HTR-8/SVneo (cell line): ENCODE data around the gene NKD2.
"Not testable (repeated sequence)": the region's sequence is repeated elsewhere in the genome, so short reads cannot be mapped to it uniquely, and the experiment has no call there.

Experiments
- DNase-seq: peaks from one replicate; pipeline ENCODE4 v3.0.0; 2011; ENCODE audit warnings: low spot score, mixed read lengths; ENCODE audit not compliant: insufficient read length
- FAIRE-seq: peaks from 2 replicates; lab custom pipeline; 2011; peaks lifted over from hg19 to GRCh38; lab: Jason Lieb, UNC

Gene NKD2

DNA sequence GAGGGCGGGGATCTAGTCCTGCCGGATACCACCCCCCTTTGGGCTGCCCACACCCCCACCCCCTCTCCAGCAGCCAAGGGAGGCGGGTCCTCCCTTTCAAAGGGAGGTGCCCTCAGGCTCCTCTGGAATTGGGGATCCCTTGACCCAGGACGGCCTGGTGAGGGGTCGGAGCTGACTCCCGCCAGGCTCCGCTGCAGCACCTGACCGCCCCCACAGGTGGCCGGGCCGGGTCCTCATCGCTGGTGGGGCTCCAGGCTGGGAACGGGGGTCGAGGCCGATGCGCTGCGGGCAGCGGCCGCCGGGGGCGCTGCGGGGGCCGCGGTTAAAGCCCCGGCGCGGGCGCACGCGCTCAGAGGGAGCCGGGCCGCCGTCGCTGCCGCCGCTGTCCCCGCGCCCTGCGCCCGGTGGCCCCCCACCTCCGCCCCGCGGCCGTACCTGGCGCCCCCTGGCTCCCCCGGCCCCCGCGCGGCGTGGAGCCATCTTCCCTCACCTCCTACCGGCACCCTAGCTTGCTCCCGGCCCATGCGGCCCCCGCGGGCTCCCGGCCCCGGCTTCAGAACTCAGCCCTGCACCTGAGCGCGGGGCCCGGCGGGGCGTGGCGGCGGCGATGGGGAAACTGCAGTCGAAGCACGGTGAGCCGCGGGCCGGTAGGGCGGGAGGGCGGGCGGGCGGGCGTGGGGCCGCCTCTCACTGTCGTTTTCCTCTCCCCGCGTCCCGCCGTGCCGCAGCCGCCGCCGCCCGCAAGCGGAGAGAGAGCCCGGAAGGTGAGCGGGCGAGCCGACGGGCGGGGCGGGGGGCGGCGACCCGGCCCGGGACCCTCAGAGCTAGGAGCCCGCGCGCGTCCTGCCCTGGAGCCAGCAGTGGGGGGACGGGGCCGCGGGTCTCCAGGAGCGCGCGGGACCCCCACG is at the start of gene NKD2:
NKD2 (plus strand) TSS at position 352 of the 908 bp plus-strand sequence; CDS start at position 608, 256 bp downstream.
- DNase-seq (peak; percentile 83), FAIRE-seq (peak; percentile 4)

DNA sequence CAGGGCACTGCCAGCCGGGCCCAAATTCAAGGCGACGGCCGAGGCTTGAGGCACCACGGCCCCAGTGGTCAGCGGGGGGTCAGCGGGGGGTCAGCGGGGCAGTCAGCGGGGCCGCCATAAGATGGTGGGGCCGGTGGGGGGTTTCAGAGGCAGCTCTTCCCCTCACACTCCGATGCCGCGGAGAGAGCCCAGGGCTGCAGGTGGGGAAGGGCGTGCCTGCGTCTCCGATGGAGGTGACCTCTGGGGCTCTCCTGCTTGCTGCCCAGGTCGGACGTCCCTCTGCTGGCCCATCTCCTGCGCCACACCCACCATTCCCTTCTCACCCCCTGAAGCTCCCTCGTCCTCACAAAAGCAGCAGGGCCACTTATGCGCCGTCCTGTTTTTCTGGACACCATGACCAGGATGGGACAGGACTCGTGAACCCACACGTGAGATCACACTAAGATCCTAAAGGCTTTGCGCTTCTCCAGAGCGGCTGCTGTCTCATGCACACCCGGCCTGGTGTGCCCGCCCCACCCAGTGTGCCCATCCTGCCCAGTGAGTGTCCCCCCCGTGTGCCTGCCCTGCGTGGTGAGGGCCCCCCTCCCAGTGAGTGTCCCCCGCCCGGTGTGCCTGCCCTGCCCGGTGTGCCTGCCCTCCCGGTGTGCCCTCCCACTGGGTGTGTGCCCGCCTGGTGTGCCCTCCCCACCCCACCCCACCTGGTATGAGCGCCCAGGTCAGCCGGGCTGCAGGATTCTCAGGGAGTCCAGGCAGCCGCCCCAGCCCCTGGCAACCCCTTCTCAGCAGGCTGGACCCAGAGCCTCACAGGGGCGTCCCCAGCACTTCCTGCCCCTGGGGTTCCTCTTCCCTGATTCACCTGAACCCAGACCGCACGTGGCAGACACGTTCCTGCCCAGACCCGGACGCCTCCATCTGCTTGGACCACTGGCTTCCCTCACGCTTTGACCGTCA is 48.7 kb upstream of the NKD2 start:
- FAIRE-seq: no peak
- no peak for DNase-seq

DNA sequence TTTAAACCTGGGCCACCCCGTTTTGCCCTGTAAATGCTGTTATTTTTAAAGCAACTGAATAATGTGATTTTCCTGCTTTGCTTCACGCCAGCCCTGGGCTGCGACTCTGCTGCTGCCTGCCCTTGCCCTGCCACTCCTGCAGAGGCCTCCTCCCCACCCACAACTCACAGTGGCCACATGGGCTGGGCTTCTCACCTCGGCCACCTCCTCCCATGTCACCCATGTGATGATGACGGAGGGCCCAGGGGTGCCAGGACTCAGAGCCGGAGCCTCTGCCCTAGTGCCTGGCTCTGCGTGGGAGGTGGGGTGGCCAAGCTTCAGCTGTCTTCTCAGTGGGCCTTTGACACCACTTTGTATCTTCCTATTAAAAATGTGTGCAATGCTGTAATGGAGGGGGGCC is 48.1 kb upstream of the NKD2 start:
- FAIRE-seq: no peak
- DNase-seq: no peak

DNA sequence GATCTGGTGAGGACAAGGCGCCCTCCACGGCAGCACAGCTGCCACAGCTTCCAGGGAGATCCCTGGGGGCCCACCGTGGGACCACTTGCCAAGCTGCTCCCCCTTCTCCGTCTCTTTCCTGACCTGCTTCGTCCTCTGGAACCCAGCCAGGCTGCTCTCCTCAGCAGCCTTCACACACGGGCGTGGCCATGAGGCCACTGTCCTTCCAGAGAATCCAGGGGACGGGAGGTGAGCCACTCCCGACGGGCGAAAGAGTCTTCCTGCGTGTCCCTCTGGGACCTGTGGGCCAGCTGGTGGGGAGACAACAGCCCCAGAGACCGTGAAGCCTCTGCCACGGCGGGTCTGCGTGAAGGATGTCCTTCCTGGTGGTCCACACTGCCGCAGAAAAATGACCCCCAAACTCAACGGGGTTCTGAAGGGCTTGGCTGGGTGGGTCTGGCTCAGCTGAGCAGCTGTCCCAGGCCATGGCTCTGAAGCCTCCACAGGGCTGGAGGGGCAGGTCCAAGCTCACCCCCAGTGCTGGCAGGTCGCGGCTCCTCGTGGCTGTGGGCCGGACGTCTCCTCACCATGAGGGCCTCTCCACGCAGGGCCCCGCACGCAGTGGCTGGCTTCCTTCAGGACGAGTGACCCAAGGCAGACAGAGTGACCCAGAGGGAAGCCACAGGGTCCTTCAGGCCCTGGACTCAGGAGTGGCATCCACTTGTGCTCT is 47.4 kb upstream of the NKD2 start:
- FAIRE-seq (no peak), DNase-seq (no peak)

- DNase-seq (no peak), FAIRE-seq (no peak)
Observed at GRCh38 chr5:961711-962240, 46.8 kb upstream of the NKD2 start.

GRCh38 chr5:962386-962785 is 46.2 kb upstream of the NKD2 start:
- FAIRE-seq (no peak), DNase-seq (no peak)

DNA sequence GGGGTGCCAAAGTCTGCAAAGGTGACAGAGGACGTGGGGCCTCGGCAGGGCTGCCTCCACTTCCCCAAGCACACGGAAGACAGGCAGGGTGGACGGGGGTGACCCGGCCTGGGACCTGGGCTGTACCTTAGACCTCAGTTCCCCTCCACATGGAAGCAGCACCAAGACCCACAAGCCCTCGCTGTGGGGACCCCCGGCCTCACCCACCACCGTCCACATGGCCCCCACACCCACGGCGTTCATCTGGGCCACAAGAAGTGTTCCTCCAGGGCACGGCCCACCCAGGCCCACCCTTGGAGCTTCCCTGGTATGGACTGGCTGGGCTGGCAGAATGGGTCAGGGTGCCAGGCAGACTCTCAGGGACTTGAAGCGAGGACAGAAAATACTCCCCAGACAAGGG is 45.8 kb upstream of the NKD2 start:
- no peak for FAIRE-seq

GRCh38 chr5:963310-963672 is 45.3 kb upstream of the NKD2 start:
- DNase-seq (no peak), FAIRE-seq (no peak)

More for the DNA sequence above, 45.8 kb upstream of the NKD2 start:
- DNase-seq: no peak

DNA sequence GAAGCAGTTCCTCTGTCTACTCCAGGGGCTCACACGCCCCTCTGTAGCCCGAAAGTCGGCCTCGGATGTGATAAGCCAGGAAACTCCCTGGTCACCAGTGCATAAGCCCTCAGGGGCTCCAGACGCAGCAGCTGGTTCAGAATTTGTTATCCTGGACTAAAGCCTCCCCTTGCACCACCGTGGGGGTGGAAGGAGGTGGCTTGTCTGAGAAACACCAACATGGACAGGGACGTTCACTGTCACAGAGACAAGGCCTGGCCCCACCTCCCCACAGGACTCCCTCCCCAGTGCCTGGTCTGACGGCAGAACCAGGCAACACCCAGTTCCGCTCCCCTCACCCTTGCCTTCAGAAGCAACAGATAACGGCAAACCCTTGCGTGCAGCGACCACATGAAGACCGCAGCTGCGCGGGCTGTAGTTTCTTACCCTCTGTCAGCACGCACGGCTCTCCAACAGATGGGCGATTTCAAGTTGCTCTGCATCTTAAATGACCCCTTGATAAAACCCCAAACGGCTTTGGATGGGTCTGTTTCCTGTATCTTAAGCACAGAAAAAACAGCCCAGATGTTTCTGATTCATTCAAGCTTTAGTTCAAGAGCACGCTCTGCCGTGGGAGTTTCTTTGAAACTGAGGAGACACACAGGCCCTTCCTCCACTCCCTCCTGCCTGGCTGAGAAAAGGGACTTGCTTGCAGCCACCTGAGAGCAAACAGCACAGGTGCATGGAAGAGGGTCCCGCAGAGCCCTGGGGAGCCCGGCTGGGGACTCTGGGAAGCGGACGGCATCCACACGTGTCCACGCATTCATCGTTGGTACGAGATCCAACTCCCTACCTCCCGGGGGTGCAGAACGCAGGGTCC is 44.7 kb upstream of the NKD2 start:
- DNase-seq (no peak), FAIRE-seq (no peak)

- DNase-seq (no peak), FAIRE-seq (no peak)
Observed at GRCh38 chr5:964821-965220, 43.8 kb upstream of the NKD2 start.

DNA sequence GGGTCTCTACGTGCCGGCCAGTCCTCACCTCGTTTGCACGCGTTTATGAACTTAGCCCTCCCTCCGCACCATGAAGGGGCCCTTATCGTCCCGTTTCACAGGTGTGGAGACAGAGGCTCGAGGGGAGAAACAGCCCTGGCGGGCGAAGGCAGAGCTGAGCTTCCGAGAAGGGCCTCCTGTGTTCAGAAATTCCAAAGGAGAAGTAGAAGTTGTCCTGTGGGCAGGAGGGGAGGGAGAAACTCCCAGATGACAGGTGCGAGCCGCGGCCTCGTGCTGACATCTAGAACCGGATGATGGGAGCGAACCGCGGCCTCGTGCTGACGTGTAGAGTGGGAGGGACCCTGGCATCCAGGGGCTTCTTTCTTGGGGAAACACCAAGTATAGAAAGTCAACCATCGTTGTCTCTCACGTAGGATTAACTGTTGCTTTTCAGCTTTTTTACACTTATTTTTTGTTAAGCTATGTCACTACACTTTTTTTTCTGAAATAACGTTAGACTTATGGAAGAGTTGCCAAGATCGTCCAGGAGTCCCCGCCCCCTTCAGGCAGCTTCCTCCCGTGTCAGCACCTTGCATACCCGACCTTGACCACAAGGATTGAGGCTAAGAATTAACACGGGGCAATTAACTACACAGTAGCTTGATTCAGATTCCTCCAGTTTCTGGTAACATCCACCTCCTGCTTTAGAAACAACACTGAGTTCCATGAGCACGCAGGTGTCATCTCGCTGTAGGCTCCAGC is 42.8 kb upstream of the NKD2 start:
- FAIRE-seq (no peak), DNase-seq (no peak)

- DNase-seq (no peak), FAIRE-seq (no peak)
Observed at GRCh38 chr5:966345-966710, 42.3 kb upstream of the NKD2 start.

GRCh38 chr5:966941-967340 is 41.7 kb upstream of the NKD2 start:
- FAIRE-seq (no peak), DNase-seq (no peak)

DNA sequence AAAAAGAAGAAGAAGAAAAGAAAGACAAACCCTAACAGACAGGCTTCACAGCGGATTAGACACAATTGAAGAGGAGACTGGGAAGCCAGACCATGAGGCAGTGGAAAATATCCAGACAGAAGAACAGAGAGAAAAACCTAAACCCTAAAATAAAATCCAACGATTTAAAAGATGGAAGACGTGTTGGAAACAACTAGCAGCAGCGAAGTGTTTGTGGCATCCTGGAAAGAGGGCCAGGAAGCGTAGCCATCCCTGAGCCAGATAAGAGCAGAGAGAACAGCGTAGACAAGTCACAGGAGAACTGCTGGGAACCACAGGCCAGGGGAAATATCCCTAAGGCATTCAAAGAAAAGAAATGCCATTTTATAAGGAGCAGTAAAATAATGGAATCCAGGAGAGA is 39.7 kb upstream of the NKD2 start:
- no peak for DNase-seq
- FAIRE-seq: no peak

DNA sequence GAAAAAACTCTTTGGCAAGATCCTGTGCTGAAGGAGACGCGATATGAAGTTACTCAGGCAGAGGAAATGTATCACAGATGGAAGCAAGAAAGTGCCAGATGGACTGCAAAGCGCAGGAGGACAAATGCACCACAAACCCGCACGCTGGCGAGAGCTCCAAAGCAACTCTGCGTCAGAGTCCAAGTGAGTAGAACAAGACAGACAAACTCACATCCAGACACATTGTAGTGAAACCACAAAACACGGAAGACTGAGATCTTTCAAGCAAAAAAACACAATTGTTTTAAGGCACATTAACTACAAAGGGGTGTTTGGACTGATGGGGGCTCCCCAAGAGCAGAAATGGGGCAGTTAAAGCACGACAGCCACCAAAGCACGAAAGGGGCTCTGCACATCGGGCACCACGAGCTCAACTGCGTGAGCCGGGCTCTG is 39.2 kb upstream of the NKD2 start:
- FAIRE-seq (no peak), DNase-seq (no peak)

- FAIRE-seq, DNase-seq: not testable (repeated sequence)
Observed at GRCh38 chr5:972575-972974, 36.0 kb upstream of the NKD2 start.

- no peak for DNase-seq
- FAIRE-seq: no peak
Observed at GRCh38 chr5:976849-977751, 31.5 kb upstream of the NKD2 start.

DNA sequence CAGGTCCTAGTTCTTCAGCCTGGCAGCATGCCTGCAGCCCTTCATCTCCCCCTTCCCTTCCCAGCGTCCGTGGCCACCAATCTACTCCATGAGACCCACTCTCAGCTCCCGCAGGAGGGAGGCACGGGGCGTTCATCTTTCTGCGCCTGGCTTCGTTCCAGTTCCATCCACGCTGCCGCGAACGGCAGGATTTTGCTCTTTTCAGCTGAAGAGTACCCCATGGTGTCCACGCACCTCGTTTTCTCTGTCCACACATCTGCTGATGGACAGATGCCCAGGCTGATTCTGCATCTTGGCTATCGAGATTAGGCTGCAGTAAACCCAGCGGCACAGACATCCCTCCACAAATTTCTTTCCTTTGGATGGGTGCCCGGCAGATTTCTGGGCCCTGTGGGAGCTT is 30.5 kb upstream of the NKD2 start:
- no peak for FAIRE-seq
- DNase-seq: no peak
